ENCODE results near the gene AMOTL1.

- TF ChIP-seq GATA2 (IDR thresholded peaks at IDR 0.05; ENCODE audit: low read depth, low read length), result no peak
- TF ChIP-seq GATA3 (IDR thresholded peaks at IDR 0.05; ENCODE audit: low read depth, low read length), result no peak
Observed at GRCh38 chr11:94925422-94926270, 157.5 kb downstream of the AMOTL1 start.

Measured in SH-SY5Y (cell line).